B cell (primary cell): ENCODE data around the gene SMAD9. TPM values are rescaled to one million over a fixed set of nuclear protein-coding genes. Genes with fewer than 3 reads are reported as not detected.

Experiments
- ATAC-seq: fragments of 200-7000 bp; cut with Tn5 transposase; one replicate; pipeline ENCODE4 v1.10.0; 2021; ENCODE audit warnings: low read depth, mild to moderate bottlenecking, moderate number of reproducible peaks, moderate library complexity
- CTCF ChIA-PET: fragments of 350-600 bp; sonication (Branson Sonifier 250); formaldehyde crosslinking; loops from one replicate; lab custom pipeline; 2021; ENCODE audit warnings: antibody characterized with exemption, inconsistent platforms; lab: Charles Lee
- POLR2A ChIA-PET: fragments of 350-600 bp; sonication (Branson Sonifier 250); formaldehyde crosslinking; loops from one replicate; lab custom pipeline; 2021; ENCODE audit warnings: antibody characterized with exemption; lab: Charles Lee
- DNase-seq: peaks from one replicate; pipeline ENCODE4 v3.0.0; 2013
- H2AFZ ChIP-seq: 2 replicates; pipeline ENCODE4 v1.6.1; 2012; ENCODE audit warnings: mild to moderate bottlenecking, low read depth, low read length; ENCODE audit not compliant: insufficient read depth, poor library complexity, severe bottlenecking
- H3K27ac ChIP-seq, 2 donors: 1 replicate in 1 of 2; 2 replicates in 1 of 2; pipeline ENCODE4 v1.5.1; 2012 to 2013; ENCODE audit warnings: low read length in 2 of 2, mild to moderate bottlenecking in 2 of 2, moderate library complexity in 1 of 2
- H3K27me3 ChIP-seq, 4 experiments: fragments of 200-600 bp in 1 of 4; sonication (generic) in 1 of 4; replicated peaks in 1 of 4; 1 replicate in 2 of 4; 2 replicates in 2 of 4; pipeline versions ENCODE4 v1.6.1 to v1.7.0; 2013 to 2016; ENCODE audit warnings: low read length in 3 of 4, mild to moderate bottlenecking in 2 of 4, mixed read lengths in 1 of 4, moderate library complexity in 1 of 4; ENCODE audit not compliant: insufficient read depth in 4 of 4, control insufficient read depth in 3 of 4; ENCODE audit errors: control extremely low read depth in 1 of 4
- H3K36me3 ChIP-seq, 2 experiments: replicated peaks in 1 of 2; 1 replicate in 1 of 2; 2 replicates in 1 of 2; pipeline versions ENCODE4 v1.6.1 to v1.7.1; 2013; ENCODE audit warnings: low read length in 1 of 2; ENCODE audit not compliant: insufficient read depth in 2 of 2, control insufficient read depth in 1 of 2; ENCODE audit errors: control extremely low read depth in 1 of 2, extremely low read depth in 1 of 2
- H3K4me1 ChIP-seq, 2 donors: fragments of 200-600 bp in 1 of 2; sonication (generic) in 1 of 2; 1 replicate in 1 of 2; 2 replicates in 1 of 2; pipeline versions ENCODE4 v1.5.1 to v1.6.1; 2013 to 2017; ENCODE audit warnings: low read length in 2 of 2; ENCODE audit not compliant: control insufficient read depth in 2 of 2, insufficient read depth in 2 of 2
- H3K4me2 ChIP-seq: replicated peaks from 2 replicates; pipeline ENCODE3; 2012; ENCODE audit warnings: mild to moderate bottlenecking, low read depth, low read length; ENCODE audit not compliant: poor library complexity, severe bottlenecking
- H3K4me3 ChIP-seq, 5 experiments: fragments of 200-600 bp in 1 of 5; sonication (generic) in 1 of 5; 1 replicate in 3 of 5; 2 replicates in 2 of 5; pipeline versions ENCODE4 v1.5.1 to v1.7.0; 2011 to 2016; ENCODE audit warnings: low read length in 4 of 5, mild to moderate bottlenecking in 4 of 5, low read depth in 2 of 5, control low read depth in 1 of 5, moderate library complexity in 1 of 5; ENCODE audit not compliant: insufficient read depth in 1 of 5; ENCODE audit errors: control extremely low read depth in 1 of 5, extremely low read depth in 1 of 5
- H3K79me2 ChIP-seq: fragments of 200-600 bp; sonication (generic); one replicate; pipeline ENCODE4 v1.6.0; 2016; ENCODE audit warnings: low read length; ENCODE audit not compliant: control insufficient read depth, insufficient read depth
- H3K9ac ChIP-seq: fragments of 200-600 bp; sonication (generic); 2 replicates; pipeline ENCODE4 v1.6.1; 2017; ENCODE audit warnings: mild to moderate bottlenecking, low read length, moderate library complexity
- H3K9me3 ChIP-seq, 3 donors: one replicate each; pipeline versions ENCODE4 v1.6.1 to v1.7.1; 2013; ENCODE audit warnings: low read length in 2 of 3; ENCODE audit not compliant: control insufficient read depth in 2 of 3, insufficient read depth in 1 of 3; ENCODE audit errors: control extremely low read depth in 1 of 3
- H4K20me1 ChIP-seq: 2 replicates; pipeline ENCODE4 v1.6.0; 2012; ENCODE audit warnings: mild to moderate bottlenecking, low read length; ENCODE audit not compliant: insufficient read depth, control insufficient read depth, poor library complexity, severe bottlenecking
- H3K27ac Mint-ChIP-seq: one replicate; pipeline ENCODE4 v1.8.0; 2021; ENCODE audit warnings: mixed read lengths
- H3K27me3 Mint-ChIP-seq: one replicate; pipeline ENCODE4 v1.8.0; 2021; ENCODE audit warnings: mixed read lengths
- H3K4me1 Mint-ChIP-seq: one replicate; pipeline ENCODE4 v1.8.0; 2021; ENCODE audit warnings: mixed read lengths
- H3K4me3 Mint-ChIP-seq: one replicate; pipeline ENCODE4 v1.8.0; 2021; ENCODE audit warnings: mixed read lengths
- H3K9me3 Mint-ChIP-seq: one replicate; pipeline ENCODE4 v1.8.0; 2022; ENCODE audit warnings: mixed read lengths; ENCODE audit not compliant: insufficient read depth
- CTCF ChIP-seq: fragments of 200-600 bp; IDR thresholded peaks from one replicate; pipeline ENCODE4 v1.8.0; 2022; ENCODE audit warnings: antibody characterized with exemption, mild to moderate bottlenecking
- EZH2 ChIP-seq: IDR thresholded peaks from 2 replicates; pipeline ENCODE4 v1.6.1; 2012; ENCODE audit warnings: borderline replicate concordance, low read depth, mild to moderate bottlenecking, moderate library complexity, low read length; ENCODE audit not compliant: insufficient read depth, poor library complexity, severe bottlenecking
- WGBS: methylation state at CpG from one replicate; pipeline ENCODE4 v1.1.5; 2013; ENCODE audit warnings: missing lambda C conversion rate; ENCODE audit not compliant: insufficient coverage; 5-methylcytosine and 5-hydroxymethylcytosine counted together
- intact Hi-C: fragments of 100-400 bp; cut with micrococcal nuclease; formaldehyde crosslinking; loops from one replicate; pipeline ENCODE4 v1.10.0; 2022
- polyA plus RNA-seq: library from polyadenylated mRNA; depleted of rRNA; stranded (reverse); fragments of >200 nt; gene quantifications from 2 replicates; pipeline ENCODE4 v1.2.3, GENCODE V29; 2012
- total RNA-seq, 2 donors: library from RNA; stranded (reverse); fragments of 120-200 nt in 1 of 2; gene quantifications; 1 replicate in 1 of 2; 2 replicates in 1 of 2; pipeline versions ENCODE4 v1.2.3 to v1.2.4, GENCODE V29; 2013 to 2022

Gene SMAD9
- total and polyA plus RNA-seq, 2 donors (not counting 1 experiment from before 2014, with no cell fraction given): not detected

- peaks cover 26% of the 10 kb centered on the region for H3K27me3 Mint-ChIP-seq
- no peaks in the 10 kb centered on the region for H3K4me1 ChIP-seq
- H3K4me3 Mint-ChIP-seq: no peak overlapping the region
- POLR2A ChIA-PET: no interaction called here
- no peaks in the 10 kb centered on the region for H3K9me3 ChIP-seq
- H3K9ac ChIP-seq: no peak overlapping the region
- no peaks in the 10 kb centered on the region for H3K9me3 Mint-ChIP-seq
- H3K79me2 ChIP-seq: no peaks in the 10 kb centered on the region
- no peak for ATAC-seq
- H3K4me2 ChIP-seq: no peak overlapping the region
- CTCF ChIA-PET: no interaction called here
- no peaks in the 10 kb centered on the region for H3K27me3 ChIP-seq
- TF ChIP-seq EZH2 (no peak), CTCF (no peak)
- H3K36me3 ChIP-seq: no peaks in the 10 kb centered on the region
- no peak overlapping the region for H3K27ac Mint-ChIP-seq
- no peaks in the 10 kb centered on the region for H3K4me1 Mint-ChIP-seq
- H2AFZ ChIP-seq: no peak overlapping the region
- intact Hi-C loops: no loop called here
- H4K20me1 ChIP-seq: no peaks in the 10 kb centered on the region
- no peak overlapping the region for H3K27ac ChIP-seq
- DNase-seq: no peak
- WGBS: no CpG with 5 or more reads among the region's 2 CpGs
- H3K4me3 ChIP-seq: no peak overlapping the region
These were observed 12.2 kb downstream of the SMAD9 start for GRCh38 chr13:36907821-36908220.

GRCh38 chr13:36907266-36907665 lies 12.8 kb downstream of the SMAD9 start:
- H3K36me3 ChIP-seq: no peaks in the 10 kb centered on the region
- H3K9me3 Mint-ChIP-seq: no peaks in the 10 kb centered on the region
- H3K9me3 ChIP-seq: no peaks in the 10 kb centered on the region
- no peaks in the 10 kb centered on the region for H4K20me1 ChIP-seq
- no peak overlapping the region for H3K4me3 ChIP-seq
- no peak overlapping the region for H3K27ac Mint-ChIP-seq
- H3K4me1 Mint-ChIP-seq: no peaks in the 10 kb centered on the region
- H3K4me2 ChIP-seq: no peak overlapping the region
- ATAC-seq (no peak), DNase-seq (no peak)
- H3K27me3 ChIP-seq: no peaks in the 10 kb centered on the region
- peaks cover 26% of the 10 kb centered on the region for H3K27me3 Mint-ChIP-seq
- ChIA-PET POLR2A (no interaction called here), CTCF (no interaction called here)
- H3K9ac ChIP-seq: no peak overlapping the region
- no peak overlapping the region for H3K4me3 Mint-ChIP-seq
- intact Hi-C loops: no loop called here
- no peak overlapping the region for H2AFZ ChIP-seq
- TF ChIP-seq CTCF: no peak
- TF ChIP-seq EZH2: no peak
- H3K4me1 ChIP-seq: no peaks in the 10 kb centered on the region
- no peaks in the 10 kb centered on the region for H3K79me2 ChIP-seq
- WGBS: 86% methylated on average over 3 of the region's 4 CpGs
- H3K27ac ChIP-seq: no peak overlapping the region
